ENCODE data around the gene RETREG2.
A peak's percentile ranks its signal among the peaks of the same experiment; 100 is the strongest.

DNA sequence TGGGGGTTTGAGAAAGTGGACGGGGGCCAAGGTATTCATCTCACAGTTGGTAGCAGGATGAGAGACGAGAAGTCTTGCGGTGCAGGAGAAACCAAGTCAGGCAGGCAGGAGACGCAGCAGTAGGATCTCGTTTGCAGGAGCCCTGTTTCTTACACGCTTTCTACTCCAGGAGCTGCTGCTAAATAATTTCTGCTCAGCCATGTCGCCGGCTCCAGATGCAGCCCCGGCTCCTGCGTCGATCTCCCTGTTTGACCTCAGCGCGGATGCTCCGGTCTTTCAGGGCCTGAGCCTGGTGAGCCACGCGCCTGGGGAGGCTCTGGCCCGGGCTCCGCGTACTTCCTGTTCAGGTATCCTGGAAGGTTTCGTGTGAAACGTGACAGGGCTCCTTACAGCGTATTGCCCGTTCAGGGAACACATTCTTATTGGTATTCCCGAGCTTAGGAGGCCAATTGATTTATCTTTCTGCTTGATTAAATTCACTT is 52.0 kb downstream of the RETREG2 start:
- TF ChIP-seq CTCF (conservative IDR thresholded peaks at IDR 0.05; ENCODE audit: low read depth, low read length), result no peak
- TF ChIP-seq CHD1 (IDR thresholded peaks at IDR 0.05; ENCODE audit: low read depth, low read length), result no peak
- TF ChIP-seq BHLHE40 (IDR thresholded peaks at IDR 0.05; ENCODE audit: low read depth, low read length), result peak; percentile 46; the same call in 1 of the 2 replicates
- no peak for TF ChIP-seq NFE2L2 (IDR thresholded peaks at IDR 0.05; ENCODE audit: low read depth, low read length)
- no peak for TF ChIP-seq MAFK (IDR thresholded peaks at IDR 0.05; ENCODE audit: low read depth, low read length)
- no peak for TF ChIP-seq RAD21 (IDR thresholded peaks at IDR 0.05; ENCODE audit: low read length)
- TF ChIP-seq, protein P1, sequence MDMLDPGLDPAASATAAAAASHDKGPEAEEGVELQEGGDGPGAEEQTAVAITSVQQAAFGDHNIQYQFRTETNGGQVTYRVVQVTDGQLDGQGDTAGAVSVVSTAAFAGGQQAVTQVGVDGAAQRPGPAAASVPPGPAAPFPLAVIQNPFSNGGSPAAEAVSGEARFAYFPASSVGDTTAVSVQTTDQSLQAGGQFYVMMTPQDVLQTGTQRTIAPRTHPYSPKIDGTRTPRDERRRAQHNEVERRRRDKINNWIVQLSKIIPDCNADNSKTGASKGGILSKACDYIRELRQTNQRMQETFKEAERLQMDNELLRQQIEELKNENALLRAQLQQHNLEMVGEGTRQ (IDR thresholded peaks at IDR 0.05; ENCODE audit: low read depth, low read length), result no peak
- 0 out of 2 replicates have a peak, but pooled peaks have one; percentile 6 for TF ChIP-seq SMC3 (IDR thresholded peaks at IDR 0.05; ENCODE audit: low read depth, low read length)

All from IMR-90 (cell line).